Activated CD8-positive, alpha-beta memory T cell treated with anti-CD3 and anti-CD28 coated beads, Interleukin-2, amount 50 U/mL, for 48 hours (primary cell): ENCODE data around the gene FAAP20.
"Not testable (repeated sequence)": the region's sequence is repeated elsewhere in the genome, so short reads cannot be mapped to it uniquely, and the experiment has no call there.

Experiments
- DNase-seq: peaks from one replicate; pipeline ENCODE4 v3.0.0-alpha.2; 2020

The FAAP20 gene

GRCh38 chr1:2154022-2154421 lies 40.5 kb downstream of the FAAP20 start:
- no peak for DNase-seq

DNA sequence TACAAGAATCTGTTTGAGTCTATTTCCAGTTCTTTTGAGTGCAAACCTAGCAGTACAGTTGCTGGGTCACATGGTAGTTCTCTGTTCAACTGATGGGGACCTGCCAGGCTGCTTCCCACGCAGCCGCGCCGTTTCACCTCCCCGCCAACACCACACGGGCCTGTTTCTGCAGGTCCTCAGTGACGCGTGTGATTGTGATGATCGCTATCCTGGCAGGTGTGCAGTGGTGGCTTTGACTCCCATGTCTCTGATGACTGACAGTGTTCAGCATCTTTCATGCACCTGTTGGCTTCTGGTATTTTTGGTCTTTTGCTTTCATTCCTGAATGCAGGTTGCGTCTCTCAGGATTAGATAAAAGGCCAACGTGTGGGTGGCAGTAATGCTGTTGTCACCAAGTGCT lies 41.6 kb downstream of the FAAP20 start:
- DNase-seq = no peak

DNA sequence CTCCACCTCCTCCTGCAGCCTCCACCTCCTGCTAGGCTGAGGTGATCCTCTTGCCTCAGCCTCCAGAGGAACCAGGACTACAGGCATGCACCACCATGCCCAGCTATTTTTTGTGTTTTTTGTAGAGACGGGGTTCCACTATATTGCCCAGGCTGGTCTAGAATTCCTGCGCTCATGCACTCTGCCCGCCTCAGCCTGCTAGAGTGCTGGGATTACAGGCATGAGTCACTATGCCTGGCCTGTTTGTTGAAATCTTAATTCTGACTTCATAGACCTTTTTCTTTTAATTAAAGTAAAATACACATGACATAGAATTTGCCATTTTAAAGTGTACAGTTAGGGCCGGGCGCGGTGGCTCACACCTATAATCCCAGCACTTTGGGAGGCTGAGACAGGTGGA lies 42.7 kb downstream of the FAAP20 start:
- no peak for DNase-seq

- DNase-seq = no peak
These were observed 43.3 kb downstream of the FAAP20 start for GRCh38 chr1:2151252-2151651.

GRCh38 chr1:2150801-2151200 lies 43.8 kb downstream of the FAAP20 start:
- DNase-seq = no peak

- peak; percentile 60 for DNase-seq
These were observed 45.9 kb downstream of the FAAP20 start for GRCh38 chr1:2148691-2149090.

- DNase-seq = not testable (repeated sequence)
These were observed 46.7 kb downstream of the FAAP20 start for GRCh38 chr1:2147869-2148268.

DNA sequence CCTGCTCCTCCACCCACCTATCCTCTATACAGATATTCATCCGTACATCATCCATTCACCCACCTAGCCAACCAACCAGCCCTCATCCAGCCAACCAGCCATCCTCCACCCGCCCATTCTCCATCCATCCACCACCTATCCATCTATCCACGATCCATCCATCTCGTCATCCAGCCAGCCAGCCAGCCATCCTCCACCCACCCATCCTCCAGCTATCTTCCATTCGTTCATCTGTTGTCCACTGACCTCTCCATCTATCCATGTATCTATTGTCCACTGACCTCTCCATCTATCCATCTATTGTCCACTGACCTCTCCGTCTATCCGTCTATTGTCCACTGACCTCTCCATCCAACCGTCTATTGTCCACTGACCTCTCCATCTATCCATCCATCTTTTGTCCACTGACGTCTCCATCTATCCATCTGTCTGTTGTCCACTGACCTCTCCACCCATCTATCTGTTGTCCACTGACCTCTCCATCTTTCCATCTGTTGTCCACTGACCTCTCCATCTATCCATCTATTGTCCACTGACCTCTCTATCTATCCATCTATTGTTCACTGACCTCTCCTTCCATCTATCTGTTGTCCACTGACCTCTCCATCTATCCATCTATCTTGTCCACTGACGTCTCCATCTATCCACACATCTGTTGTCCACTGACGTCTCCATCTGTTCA lies 47.6 kb downstream of the FAAP20 start:
- no peak for DNase-seq

GRCh38 chr1:2145946-2146835 lies 48.4 kb downstream of the FAAP20 start:
- no peak for DNase-seq

GRCh38 chr1:2144501-2145090 lies 50.0 kb downstream of the FAAP20 start:
- DNase-seq = no peak

GRCh38 chr1:2143814-2144500 lies 50.6 kb downstream of the FAAP20 start:
- DNase-seq = no peak

- no peak for DNase-seq
These were observed 53.5 kb downstream of the FAAP20 start for GRCh38 chr1:2141025-2141424.
